ES-I3 (cell line): ENCODE results near the gene PRRC2B.
A peak's percentile ranks its signal among the peaks of the same experiment; 100 is the strongest.
"Not testable (repeated sequence)": the region's sequence is repeated elsewhere in the genome, so short reads cannot be mapped to it uniquely, and the experiment has no call there.

Experiments
- H3K36me3 ChIP-seq: 2 replicates; pipeline ENCODE4 v1.6.1; 2013; ENCODE audit warnings: mild to moderate bottlenecking, low read length, control low read depth, moderate library complexity; ENCODE audit not compliant: insufficient read depth
- H3K4me1 ChIP-seq: 2 replicates; pipeline ENCODE4 v1.6.1; 2013; ENCODE audit warnings: mild to moderate bottlenecking, control low read depth, low read length; ENCODE audit not compliant: insufficient read depth
- H3K9ac ChIP-seq: 2 replicates; pipeline ENCODE4 v1.6.1; 2013; ENCODE audit warnings: low read depth, mild to moderate bottlenecking, low read length, moderate library complexity
- H3K9me3 ChIP-seq: 2 replicates; pipeline ENCODE4 v1.6.1; 2013; ENCODE audit warnings: mild to moderate bottlenecking, low read length, moderate library complexity; ENCODE audit not compliant: control insufficient read depth, insufficient read depth

PRRC2B gene

DNA sequence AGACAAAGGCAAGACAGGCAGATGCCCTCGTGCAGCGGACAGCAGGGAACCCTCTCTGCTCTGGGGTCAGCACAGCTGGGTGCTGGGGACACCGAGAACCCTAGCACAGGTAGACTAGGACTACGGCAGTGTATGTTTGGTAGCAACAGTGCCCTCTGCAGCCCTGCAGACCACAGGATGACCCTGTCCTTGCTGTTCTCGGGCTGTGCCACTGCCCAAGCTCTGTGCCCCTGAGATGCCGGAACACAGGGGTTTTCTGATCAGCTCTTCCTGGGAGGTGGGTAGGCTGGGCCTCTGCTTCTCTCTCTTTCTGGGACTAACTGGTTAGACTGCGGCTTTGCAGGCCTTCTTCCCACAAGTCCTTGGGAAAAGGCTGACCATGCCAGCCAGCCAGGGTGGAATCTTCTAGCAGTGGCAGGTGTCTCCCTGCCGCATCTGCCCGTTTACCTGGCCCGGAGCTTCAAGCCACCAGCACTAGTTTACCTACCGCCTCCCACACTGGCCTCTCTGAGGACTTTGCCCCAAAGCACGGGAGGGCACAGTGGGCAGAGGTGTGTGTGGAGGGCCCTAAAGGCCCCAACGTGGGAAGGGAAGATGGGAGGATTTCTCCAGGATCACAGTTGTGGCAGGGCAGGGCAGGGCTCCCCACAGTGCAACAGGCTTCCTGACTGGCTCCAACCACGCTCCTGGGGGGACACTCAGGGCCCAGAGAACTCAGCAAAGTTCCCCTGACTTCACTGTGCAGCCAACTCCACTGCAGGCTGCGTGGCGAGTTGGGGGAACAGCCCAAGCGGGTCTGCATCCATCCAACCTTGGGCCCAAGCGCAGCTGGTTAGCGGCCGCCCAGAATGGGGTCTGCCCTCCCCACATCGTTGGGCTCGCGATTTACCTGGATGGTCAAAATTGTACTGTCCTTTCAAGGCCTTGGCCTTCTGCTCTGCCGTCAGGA is 136.0 kb downstream of the PRRC2B start:
- H3K9me3 ChIP-seq: no peaks in the 10 kb centered on the region
- no peaks in the 10 kb centered on the region for H3K4me1 ChIP-seq
- H3K36me3 ChIP-seq: peaks cover 13% of the 10 kb centered on the region
- H3K9ac ChIP-seq: peak overlapping the region; percentile 55

DNA sequence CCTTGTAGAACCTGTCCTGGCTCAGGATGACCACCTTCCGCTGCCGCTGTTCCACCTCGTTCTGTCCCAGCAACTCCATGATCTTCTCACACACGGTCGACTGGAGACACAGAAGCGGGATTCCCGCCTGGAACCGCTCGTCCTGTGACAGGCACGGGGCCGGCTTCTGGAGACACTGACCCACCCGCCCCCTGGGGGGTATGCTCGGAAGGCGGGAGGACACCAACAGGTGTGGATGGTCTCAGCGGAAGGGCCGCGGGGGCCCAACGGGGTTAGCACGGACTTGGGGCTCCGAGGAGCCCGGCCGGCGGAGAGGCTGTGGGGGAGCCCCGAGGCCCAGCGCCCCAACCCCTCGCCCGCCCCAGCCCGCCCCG is 136.6 kb downstream of the PRRC2B start:
- no peaks in the 10 kb centered on the region for H3K9me3 ChIP-seq
- peak overlapping the region; percentile 55 for H3K9ac ChIP-seq
- no peaks in the 10 kb centered on the region for H3K4me1 ChIP-seq
- peaks cover 10% of the 10 kb centered on the region for H3K36me3 ChIP-seq

DNA sequence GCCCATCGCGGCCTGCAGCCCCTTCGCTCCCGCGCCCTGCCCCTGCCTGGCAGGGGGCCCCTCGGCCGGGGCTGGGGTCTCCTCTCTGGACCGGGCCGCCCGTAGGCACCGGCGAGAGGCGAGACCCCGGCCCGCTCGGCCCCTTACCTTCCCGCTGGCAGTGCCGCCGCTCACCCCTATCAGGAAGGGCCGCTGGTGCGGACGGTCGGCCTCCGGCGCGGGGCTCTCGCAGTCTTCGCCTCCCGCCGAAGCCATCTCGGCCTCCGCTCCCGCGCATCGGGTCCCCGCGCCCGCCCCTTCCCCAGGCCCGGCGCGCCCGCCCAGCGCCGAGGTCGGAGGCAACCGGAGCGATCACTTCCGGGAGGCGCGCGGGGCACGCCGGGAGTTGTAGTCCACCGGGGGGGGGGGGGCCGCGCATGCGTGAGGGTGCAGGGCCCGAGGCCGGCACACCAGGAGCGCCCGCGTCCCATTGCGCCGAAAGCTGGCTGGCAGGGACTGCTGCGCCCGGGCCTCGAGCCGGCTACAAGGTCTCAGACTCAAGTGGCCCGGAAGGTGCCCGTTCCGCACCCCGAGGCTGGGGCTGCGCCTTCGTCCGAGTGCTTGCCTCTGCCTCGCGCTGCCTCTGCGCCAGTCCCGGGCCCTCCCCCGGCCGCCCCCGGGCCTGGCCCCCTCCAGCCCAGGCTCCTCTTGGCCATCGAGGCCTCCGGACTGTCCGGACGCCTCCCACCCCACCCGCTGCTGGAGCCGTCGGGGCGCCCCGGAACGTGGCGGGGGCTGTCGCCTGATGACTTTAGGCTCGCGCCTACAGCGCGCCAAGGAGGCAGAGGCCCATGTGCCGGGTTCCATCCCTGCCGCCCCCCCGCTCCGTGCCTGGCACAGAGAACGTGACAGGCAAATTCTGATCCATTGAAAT is 137.3 kb downstream of the PRRC2B start, which contains the start of gene UCK1:
Gene UCK1, minus strand, starts transcription at position 344 of the 913 bp plus-strand sequence. Its CDS starts 89 bp downstream, at position 255.
- Histone ChIP-seq H3K9me3 (no peaks in the 10 kb centered on the region), H3K9ac (peak within 1 kb of the TSS; percentile 55), H3K4me1 (no peaks in the 10 kb centered on the region), H3K36me3 (peaks cover 9% of the 10 kb centered on the region)

DNA sequence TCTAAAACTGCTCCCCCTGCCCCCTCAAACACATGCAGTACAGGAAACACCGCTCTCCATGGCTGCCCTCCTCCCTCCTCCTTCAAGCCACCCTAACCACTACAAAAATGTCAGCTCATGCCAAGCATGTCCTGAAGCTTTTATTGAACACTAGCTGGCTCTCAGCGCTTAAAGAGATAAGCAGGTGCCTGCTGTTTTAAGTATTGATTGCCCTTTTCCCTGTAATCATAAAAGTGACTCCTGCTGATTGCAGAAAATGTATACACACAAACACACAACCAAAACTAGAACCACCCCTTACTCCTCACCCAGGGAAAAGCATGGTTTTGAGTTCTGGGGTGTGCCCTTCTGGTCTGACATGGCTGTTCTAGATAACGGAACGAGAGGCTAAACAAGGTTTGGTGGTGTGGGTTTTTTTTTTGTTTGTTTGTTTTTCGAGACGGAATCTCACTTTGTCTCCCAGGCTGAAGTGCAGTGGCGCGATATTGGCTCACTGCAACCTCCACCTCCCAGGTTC is 140.9 kb downstream of the PRRC2B start:
- Histone ChIP-seq H3K4me1 (no peaks in the 10 kb centered on the region), H3K9ac (no peak overlapping the region), H3K9me3 (no peaks in the 10 kb centered on the region; the same call in 1 of the 2 replicates), H3K36me3 (no peaks in the 10 kb centered on the region; the same call in 1 of the 2 replicates)

DNA sequence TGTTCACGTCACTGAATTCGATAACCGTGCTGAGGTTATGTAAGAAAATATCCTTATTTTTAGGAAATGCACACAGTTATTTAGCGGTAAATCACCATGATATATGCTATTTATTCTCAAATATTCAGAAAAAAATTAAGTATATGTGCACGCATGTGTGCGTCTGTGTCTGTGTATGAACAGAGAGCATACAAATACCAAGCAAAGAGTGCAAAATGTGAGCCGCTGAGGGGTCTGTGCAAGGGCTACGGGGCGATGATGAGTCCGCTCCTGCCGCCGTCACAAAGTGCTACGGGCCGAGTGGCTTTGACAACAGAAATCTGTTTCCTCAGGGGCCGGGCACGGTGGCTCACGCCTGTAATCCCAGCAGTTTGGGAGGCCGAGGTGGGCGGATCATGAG is 144.1 kb downstream of the PRRC2B start:
- H3K9me3 ChIP-seq: no peaks in the 10 kb centered on the region; the same call in 1 of the 2 replicates
- no peaks in the 10 kb centered on the region for H3K4me1 ChIP-seq
- H3K9ac ChIP-seq: no peak overlapping the region
- no peaks in the 10 kb centered on the region for H3K36me3 ChIP-seq

DNA sequence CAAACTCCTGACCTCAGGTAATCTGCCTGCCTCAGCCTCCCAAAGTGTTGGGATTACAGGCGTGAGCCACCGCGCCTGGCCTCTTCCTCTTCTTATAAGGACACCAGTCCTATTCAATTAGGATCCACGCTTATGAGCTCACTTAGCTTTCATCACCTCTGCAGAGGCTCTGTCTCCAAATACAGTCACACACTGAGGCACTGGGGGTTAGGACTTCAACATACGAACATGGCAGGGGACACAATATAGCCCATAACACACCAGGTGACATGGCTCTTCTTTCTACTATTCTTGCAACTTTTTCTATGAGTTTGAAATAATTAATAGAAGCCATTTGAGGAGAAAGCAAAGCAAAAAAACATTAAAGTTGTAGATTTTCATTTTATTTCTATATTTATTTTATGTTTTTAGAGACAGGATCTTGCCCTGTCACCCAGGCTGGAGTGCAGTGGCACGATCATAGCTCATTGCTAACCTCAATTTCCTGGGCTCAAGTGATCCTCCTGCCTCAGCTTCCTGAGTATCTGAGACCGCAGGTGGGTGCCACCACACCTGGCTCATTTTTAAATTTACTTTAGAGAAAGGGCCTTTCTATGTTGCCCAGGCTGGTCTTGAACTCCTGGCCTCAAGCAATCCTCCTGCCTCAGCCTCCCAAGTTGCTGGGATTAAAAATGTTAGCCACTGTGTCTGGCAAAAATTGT is 145.5 kb downstream of the PRRC2B start:
- no peaks in the 10 kb centered on the region for H3K4me1 ChIP-seq
- H3K9ac ChIP-seq: no peak overlapping the region

DNA sequence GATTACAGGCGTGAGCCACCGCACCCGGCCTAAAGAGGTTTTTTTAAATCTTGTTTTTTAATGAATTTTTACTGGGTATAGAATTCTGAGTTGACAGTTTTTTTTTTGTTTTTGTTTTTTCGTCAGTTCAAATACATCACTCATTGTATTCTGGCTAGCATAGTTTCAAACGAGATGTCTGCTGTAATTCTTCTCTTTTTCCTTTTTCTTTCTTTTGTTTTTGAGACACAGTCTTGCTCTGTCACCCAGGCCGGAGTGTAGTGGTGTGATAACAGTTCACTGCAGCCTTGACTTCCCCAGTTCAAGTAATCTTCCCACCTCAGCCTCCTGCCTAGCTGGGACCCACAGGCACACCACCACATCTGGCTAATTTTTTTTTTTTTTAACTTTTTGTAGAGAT is 149.3 kb downstream of the PRRC2B start:
- Histone ChIP-seq H3K9ac (no peak overlapping the region), H3K36me3 (no peaks in the 10 kb centered on the region), H3K4me1 (no peaks in the 10 kb centered on the region), H3K9me3 (peaks cover 12% of the 10 kb centered on the region)

More for the DNA sequence above, 145.5 kb downstream of the PRRC2B start:
- Histone ChIP-seq H3K9me3 (peaks cover 12% of the 10 kb centered on the region), H3K36me3 (no peaks in the 10 kb centered on the region)

DNA sequence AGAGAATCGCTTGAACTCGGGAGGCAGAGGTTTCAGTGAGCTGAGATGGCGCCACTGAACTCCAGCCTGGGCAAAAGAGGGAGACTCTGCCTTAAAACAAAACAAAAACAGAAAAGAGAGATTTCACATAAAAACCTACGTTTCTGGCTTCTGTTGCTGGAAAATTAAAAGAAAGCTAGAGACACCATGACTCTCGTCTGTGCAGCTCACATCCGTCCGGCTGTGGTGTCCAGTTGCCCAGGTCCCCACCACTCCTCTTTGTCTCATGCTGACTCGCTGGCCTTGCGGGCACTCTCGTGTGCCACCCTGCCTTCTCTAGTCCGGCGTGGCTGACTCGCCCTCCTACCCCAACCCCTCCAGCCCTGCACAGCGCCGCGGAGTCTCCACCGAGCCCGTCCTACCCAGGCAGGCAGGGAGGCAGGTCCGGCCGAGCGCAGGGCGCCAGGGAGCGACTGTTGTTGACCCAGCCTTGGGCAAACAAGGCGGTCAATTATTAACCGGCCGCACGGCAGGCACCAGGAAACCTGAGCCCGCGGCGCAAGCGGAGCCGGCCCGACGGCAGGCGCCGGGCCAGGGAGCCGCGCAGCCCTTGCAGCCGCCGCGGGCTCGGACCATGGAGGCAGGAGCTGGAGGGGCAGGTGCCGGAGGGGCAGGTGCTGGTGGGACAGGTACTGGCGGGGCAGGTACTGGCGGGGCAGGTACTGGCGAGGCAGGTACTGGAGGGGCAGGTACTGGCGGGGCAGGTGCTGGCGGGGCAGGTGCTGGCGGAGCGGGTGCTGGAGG is 151.3 kb downstream of the PRRC2B start, which contains the start of gene PRRT1B:
Gene PRRT1B, plus strand, starts transcription at position 521 of the 783 bp plus-strand sequence. Its CDS starts 93 bp downstream, at position 614.
- Histone ChIP-seq H3K9me3 (peaks cover 12% of the 10 kb centered on the region), H3K36me3 (no peaks in the 10 kb centered on the region), H3K4me1 (no peaks in the 10 kb centered on the region), H3K9ac (peak within 1 kb of the TSS; percentile 44; the same call in 1 of the 2 replicates)

DNA sequence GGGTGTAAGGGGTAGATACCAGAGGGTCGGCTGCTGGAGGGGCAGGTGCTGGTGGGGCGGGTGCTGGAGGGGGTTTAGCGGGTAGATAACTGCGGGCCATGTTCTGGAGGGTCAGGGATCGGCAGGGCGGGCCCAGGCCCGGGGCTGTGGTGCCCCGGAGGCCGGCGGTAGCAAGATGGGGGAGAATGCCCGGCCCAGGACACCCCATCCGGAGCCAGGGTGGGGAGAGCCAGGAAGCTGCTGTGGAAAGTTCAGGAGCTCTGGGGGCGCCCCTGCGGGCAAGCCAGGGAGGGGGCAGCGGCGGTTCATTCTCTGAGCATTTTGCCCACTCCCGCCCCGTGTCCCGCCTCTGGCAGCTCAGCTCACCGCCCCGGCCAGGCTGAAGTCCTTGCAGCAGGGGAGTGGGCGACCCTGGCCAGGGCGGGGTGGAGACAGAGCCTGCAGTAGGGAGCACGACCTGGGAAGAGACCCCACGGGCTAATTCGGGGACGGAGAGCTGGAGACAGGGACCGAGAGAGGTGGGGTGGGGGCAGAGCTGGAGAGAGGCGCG is 152.0 kb downstream of the PRRC2B start:
- Histone ChIP-seq H3K36me3 (no peaks in the 10 kb centered on the region), H3K9ac (peak overlapping the region; percentile 44; the same call in 1 of the 2 replicates), H3K4me1 (no peaks in the 10 kb centered on the region), H3K9me3 (peaks cover 12% of the 10 kb centered on the region)

DNA sequence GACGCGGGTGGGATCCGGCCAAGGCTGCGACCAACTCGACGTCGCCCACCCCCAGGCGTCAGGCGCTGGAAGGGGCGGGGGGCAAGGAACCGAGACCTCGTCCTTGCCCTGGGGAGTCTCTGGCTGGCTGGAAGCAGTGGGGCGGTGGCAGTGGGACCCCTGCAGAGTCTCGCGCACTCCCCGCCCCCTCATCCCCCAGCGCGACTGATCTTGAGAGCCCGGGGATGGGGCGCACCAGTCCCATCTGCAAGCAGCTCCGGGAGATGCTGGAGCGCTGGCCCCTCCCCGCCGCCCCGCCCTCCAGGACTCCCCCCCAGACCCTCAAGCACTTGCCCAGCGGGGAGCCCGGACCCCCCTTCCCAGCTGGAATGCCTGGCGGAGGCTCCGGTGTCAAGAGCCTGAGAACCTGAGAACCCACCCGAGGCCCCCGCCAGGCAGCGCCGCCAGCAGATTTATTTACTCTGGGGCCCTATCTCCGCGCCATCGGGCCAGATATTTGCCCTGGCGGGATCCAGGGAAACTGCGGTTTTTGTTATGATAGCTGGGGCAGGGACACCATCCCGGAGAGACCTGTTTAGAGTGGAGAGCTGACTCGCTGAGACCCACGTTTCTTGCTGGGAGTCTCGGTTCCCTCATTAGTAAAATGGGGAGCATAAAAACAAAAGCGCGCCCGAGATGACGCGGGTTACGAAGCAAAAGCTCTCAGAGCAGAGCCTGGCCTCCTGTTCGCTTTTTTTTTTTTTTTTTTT is 152.6 kb downstream of the PRRC2B start:
- H3K9me3 ChIP-seq: peaks cover 12% of the 10 kb centered on the region

DNA sequence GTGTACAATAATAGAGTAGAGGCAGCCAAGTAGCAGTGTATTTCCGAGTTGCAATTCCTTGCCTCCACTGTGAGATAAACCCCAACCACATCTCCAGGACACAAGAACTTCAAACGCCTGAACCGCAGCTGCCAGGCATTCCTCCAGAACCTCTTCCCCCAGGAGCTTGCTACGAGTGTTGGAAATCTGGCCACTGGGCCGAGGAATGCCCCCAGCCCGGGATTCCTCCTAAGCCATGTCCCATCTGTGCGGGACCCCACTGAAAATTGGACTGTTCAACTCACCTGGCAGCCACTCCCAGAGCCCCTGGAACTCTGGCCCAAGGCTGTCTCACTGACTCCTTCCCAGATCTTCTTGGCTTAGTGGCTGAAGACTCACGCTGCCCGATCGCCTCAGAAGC is 155.3 kb downstream of the PRRC2B start:
- not testable (repeated sequence) for H3K9ac ChIP-seq, H3K36me3 ChIP-seq, H3K4me1 ChIP-seq, H3K9me3 ChIP-seq

More for the DNA sequence above, 152.6 kb downstream of the PRRC2B start:
- Histone ChIP-seq H3K36me3 (no peaks in the 10 kb centered on the region), H3K4me1 (no peaks in the 10 kb centered on the region), H3K9ac (peak overlapping the region; percentile 44; the same call in 1 of the 2 replicates)
